GM21526 (cell line): ENCODE data around the gene SNRK.

ENCODE experiments used
- ATAC-seq: cut with Tn5 transposase; IDR thresholded peaks from one replicate; pipeline ENCODE4 v1.9.1; 2021; ENCODE audit warnings: moderate library complexity; ENCODE audit not compliant: unreplicated experiment, low FRiP score

SNRK gene, protein sequence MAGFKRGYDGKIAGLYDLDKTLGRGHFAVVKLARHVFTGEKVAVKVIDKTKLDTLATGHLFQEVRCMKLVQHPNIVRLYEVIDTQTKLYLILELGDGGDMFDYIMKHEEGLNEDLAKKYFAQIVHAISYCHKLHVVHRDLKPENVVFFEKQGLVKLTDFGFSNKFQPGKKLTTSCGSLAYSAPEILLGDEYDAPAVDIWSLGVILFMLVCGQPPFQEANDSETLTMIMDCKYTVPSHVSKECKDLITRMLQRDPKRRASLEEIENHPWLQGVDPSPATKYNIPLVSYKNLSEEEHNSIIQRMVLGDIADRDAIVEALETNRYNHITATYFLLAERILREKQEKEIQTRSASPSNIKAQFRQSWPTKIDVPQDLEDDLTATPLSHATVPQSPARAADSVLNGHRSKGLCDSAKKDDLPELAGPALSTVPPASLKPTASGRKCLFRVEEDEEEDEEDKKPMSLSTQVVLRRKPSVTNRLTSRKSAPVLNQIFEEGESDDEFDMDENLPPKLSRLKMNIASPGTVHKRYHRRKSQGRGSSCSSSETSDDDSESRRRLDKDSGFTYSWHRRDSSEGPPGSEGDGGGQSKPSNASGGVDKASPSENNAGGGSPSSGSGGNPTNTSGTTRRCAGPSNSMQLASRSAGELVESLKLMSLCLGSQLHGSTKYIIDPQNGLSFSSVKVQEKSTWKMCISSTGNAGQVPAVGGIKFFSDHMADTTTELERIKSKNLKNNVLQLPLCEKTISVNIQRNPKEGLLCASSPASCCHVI

DNA sequence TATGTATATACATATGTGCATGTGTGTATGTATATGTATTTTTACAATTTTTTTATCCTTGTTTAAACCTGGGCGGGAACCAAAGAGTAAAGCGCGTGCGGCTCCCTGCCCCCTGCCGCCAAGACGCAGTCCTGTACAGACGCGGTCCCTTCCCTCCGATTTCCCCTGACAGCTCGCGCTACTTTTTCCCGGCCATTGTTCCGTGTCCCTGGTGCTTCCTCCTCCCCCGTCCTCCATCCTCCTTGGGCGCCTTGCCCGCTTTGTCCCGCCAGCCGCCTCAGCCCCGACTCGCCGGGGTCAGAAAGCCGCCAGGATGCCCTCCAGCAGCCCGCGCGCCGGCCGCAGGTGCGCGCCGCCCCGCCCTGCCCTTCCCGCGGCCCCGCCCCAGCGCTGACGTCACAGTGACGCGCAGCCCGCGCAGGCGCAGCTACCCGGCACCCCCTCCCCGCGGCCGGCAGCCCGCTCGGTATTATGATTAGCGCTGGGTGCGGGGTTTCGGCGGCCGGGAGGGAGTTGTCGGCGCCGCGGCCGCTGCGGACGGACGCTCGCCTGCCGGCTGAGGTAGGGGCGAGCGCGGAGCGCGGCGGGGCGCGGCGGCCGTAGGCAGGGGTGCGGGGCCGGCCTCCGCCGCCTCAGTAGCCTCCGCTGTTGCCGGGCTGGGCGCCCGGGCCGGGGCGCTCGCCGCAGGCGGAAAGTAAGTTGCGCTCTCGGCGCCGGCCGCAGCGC lies at the start of gene SNRK:
Gene SNRK (plus strand): TSS at position 426 of the 726 bp plus-strand sequence. CDS start 16,664 bp downstream, outside the sequence.
- ATAC-seq, result peak; percentile 80

DNA sequence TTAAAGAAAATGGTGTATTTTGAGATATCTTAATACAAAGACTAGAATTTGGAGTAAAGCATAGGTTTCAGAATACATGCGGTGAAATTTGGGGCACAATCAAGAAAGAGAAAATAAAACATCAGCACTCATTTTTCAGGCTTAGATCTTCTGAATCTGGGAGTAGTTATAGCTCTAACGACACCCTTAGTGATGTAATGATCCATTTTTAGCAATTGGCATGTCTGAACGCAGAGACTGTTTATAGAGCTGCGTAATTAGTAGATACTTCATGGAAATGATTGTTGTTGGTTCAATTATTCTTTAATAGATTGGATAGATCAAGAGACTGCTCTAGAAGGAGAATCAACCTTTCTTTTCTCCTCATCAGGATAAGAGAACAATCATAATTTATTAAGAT lies 47.5 kb upstream of the SNRK start:
- ATAC-seq, result no peak

DNA sequence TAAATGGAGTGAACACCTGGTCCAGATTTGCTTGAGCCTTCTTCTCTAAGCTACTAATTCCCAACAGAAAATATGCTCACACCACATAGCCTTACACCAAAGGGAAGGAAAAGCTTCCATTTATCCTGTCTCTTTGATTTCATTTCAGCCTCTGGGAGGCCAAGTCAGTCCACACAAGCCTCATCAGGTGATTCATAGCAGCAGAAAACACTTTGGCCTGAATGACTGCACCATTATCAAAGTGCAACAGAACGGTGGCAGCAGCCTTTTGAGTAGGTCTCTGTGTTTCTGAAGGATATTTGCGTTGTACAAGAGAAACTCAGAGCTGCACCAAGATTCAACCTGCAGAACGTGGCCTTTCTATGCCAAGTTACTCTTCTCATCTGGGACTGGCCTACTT lies 46.6 kb upstream of the SNRK start:
- ATAC-seq, result no peak

DNA sequence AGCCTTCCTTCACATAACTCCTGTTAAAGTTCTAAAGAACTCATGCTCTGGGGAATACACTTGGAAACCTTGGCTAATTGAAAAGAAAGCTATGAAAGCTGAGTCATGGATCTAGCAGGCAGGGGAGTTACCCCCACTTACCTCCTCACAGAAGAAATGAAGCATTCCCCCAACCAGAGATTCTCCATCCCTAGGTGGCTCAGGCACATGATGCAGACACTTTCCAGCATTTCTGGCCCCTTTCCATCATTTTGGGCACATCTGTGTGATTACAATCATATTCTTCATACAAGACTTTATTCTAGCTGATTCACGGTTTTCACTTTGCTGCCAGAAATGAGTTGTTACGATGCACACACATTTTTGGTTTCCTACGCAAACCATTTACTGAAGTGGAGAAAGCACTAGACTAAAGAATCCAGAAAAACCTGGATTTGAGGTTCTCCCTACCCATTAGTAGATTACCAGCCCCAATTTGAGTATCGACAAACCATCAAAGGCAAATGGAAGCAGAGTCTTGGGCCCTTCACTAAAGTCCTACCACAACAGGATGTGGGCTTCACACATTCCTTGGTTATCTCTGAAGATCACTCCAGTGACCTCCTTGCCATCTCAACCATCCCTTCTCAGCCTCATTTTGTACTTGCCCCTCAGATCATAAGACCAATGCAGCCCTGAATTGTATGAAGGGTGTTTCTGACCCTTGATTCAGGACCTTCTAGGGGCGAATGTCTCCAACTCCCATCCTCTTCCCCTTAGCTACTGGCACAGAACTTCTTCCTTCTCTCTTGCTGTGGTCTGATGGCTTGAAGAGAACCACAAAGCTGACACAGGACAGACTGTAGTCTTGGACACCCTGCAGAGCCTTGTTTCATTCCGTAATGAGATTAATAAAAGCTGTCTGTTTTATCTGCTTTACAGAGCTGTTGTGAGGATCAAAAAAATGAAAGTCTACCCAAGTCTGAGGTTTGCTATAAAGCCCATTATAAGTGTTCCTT lies 42.5 kb upstream of the SNRK start:
- ATAC-seq, result no peak

DNA sequence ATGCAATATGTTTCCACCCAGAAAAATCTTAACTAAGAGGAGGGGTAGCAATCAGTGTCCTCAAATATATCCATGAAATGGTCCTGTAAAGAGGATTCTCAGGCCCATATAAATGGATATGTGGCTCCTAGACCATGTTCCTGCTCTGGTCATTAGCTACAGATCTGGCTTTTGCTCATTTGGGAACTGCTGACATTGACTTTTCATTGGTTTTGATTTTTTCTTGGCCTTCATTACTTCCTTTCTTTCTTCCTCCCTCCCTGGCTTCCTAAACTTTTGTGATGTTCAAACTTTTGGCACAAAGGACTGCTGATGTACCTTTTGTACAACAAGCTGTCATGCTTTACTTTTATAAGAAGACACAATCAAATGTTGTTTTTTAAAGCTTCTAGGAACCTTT lies 41.6 kb upstream of the SNRK start:
- ATAC-seq, result no peak

DNA sequence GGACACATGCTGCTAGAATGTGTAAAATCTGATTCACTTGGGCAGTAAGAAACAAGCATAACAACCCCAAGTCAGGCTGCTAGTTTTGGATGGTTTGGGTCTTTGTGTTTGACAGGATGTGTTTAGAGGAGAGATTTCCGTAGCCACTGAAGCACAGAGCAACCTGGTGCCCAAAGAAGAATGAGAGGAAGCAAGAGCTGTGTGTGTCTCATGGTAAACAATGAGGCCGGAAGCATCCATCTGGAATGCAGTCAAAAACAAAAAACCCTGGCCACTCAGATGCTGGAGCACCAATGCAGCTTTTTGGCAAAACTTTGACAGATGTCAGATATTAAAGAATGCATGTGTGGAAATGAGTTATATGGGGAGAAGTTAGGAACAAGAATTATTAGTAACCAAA lies 39.4 kb upstream of the SNRK start:
- no peak for ATAC-seq

DNA sequence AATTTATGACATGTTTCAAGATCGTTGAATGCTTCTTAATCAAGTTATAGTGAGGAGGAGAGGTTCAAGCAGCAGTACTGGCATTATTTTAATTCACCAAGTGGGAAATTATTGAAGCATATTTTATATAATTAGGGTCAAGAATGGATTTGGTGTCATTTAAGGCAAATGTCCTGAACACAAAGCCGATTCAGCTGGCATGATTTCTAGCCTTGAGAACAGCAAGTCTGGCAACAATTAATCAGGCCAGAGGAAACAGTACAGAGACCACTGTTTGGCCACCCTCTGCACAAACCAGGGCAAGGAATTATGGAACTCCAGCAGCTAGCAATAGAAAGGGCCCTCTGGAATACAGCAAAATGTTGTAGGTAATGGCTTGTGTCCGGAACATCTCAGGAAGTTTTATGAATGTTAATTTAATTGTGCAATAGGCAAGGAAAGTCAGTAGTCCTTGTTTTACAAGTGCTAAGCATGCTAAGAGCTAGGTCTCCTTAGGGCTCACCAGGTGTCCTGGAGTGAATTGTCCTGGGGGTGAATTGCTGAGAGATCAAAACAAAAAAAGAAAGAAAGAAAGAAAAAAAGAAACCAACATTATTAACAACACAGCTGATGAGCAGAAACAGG lies 38.7 kb upstream of the SNRK start:
- no peak for ATAC-seq

DNA sequence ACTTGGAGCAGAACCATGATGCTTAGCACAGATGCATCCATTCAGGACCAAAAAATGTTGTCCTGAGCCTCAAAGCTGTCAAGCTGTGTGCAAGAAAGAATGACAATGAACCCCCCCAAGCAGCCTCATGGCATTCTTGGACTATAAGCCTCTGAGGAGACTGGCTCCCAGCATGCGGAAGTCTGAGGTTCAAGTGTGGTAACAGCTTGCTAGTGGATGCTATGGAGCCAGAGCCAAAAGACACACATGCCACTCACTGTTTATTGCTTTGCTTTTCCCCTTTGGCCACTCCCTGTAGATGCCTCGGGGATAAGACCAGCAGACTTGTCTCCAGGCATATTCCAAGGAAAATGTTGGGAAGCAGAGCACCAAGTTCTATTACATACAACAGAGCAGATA lies 38.2 kb upstream of the SNRK start:
- ATAC-seq, result no peak

DNA sequence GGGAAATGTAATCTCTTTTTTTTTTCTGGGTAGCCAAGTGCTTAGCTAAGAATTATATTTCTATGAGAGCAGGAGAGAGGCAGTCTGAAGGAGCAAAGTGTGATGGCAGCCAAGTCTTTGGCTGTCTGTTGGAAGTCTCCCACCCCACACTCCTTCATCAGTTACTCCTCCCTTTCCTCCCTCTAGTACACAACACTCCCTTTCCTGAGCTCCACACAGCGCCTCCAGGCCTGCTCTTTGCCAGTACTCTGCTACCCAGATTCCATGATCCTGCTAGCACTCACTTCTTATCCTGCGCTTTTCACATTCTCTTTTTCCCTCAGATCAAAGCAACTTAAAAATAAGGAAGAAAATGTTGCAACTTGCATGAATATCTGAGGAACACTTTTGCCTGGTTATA lies 37.4 kb upstream of the SNRK start:
- no peak for ATAC-seq

DNA sequence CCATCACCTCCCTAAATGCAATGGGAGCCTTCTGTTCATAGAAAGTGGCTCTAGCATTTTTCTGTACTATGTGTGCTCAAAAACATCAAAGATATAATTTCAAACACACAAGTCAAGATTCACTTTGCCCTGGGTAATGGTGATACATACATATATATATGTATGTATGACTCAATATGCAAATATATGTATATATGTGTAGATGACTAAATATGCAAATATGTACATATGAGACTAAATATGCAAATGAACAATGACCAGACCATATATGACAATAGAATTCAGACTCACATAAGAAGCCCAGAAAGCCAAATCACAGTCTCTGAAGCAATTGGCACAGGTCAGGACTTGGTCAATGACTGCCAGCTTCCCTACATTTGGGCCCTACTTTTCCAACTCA lies 36.9 kb upstream of the SNRK start:
- ATAC-seq, result no peak

DNA sequence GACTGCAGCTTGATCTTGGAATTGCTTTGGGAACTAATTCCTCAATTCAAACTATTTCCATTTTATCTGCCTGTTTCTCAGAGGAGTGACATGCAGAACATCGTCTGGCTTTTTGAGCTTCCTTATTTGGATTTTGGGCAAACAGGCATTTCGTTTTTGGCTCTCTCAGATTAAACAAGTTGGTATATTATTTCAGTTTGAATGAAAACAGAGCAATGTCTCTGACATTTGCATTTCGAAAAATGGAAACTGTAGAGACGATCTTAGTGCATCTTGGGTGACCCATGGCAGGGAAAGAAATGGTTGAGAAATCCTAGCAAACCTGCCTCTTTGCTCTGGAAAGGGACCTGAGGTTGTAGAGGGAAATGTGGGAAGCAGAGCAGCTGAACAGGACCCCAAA lies 33.0 kb upstream of the SNRK start:
- ATAC-seq, result no peak

DNA sequence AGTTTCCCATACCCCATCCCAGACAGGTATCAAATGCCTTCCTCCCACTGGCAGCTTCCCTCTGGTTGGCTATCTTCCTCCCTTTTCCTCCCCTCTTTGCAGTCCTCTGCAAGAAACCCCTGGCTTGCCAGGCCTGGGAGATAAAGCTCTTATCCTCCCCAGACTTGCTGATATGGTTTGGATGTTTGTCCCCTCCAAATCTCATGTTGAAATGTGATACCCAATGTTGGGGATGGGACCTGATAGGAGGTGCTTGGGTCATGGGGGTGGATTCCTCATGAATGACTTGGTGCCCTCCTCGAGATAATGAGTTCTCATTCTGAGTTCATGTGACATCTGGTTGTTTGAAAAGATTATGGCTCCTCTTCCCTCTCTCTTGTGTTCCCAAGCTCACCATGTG lies 32.2 kb upstream of the SNRK start:
- ATAC-seq, result no peak

DNA sequence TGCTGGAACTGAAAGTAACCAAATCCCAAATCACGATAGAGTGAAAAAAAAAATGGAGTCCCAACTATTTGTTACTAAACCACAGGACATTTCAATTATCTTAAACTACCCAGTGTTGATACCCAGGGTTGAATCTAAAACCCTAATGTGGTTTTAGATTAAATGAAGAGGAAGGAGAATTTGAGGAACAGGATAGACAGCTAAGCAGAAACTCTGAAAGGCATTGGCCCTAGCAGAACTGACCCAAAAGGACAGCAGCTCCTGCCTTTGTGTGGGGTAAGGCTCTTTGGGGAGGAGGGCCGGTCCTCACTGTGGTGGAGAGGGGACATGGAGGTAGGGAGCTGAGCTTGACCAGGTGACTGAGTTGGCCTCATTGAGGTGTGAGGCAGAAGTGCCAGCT lies 30.7 kb upstream of the SNRK start:
- ATAC-seq, result no peak

DNA sequence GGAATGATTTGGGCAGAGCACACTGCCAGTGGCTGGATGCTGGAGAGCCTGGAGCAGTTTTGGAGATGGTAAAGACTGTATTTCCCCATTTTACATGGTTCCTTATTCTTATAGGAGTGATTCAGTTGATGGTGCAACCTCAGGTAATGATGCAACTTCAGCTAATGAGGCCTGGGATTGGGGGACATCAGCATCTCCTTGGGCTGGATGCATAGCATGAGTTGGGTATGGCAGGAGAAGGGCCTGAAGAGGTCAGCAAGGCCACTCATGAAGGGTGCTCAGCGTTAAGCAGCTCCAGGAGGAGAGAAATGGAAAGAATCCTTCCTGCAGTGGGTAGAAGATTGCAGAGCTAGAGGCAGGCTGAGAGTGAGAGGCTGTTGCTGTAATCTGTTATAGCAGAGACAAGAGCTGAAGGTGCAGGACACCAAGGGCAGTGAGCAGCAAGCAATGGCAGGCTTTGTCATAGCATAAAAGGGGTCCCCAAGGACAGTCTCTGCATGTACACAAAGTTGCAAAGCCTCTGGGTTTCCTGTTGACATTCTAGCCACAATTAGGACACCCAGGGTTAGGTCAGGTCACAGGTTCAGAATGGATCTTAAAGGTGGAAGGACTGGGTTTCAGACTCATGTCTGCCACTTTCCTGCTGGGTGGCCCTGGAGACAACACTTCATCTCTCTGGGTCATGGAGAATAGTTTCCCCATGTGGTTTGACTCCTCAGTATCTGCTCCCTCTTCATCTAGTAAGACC lies 29.5 kb upstream of the SNRK start:
- ATAC-seq, result no peak

DNA sequence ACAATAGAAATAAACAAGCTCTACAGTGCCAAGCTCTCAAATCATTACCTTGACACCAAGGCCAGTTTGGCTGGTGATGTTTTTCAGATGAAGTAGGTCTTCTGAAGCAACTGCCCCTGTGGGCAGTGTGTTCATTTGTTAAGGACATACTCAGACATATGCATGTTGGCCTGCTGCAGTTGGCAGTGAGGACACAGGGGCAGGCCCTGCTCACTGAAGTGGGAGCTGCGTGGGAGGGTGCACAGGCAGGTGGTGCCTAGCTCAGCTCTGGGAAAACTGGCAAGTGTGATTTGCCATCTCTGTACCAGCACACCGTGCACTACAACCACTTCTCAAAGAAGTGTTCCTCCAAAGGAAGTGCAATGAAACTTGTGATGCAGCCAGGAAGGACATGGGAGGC lies 28.5 kb upstream of the SNRK start:
- ATAC-seq, result no peak

DNA sequence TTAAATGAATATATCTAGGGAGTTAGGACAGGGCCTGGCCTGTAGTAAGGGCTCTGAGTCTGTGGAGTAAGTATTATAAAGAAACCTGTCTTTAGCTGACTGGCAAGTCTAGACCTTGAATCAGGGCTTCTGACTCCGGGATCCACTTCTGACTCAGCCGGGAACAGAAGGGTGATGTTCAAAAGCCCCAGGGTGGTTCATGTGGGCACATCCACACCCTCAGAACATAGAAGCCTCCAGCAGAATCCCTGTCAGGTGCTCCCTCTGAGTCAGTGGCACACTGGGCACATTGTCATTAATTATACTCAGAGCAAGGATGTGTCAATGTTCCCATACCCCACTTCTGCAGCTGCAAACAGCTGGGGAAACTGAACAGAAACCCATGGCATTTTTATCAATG lies 26.7 kb upstream of the SNRK start:
- no peak for ATAC-seq

DNA sequence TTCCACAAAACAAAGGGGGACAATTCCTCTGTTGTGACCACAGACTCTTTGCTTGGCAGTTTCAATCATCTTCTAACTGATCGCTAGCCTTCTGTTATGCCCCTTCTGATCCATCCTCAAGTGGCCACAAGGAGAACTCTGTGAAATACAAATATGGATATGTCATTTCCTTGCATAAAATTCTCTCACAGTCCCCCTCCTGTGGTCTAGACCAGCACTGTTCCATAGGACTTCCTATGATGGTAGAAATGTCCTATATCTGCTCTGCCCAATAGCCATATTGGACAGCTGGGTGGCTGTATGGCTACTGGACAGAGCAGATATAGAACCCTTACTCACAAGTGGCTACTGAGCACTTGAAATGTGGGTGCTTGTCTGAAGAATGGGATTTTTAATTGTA lies 25.9 kb upstream of the SNRK start:
- ATAC-seq, result no peak

DNA sequence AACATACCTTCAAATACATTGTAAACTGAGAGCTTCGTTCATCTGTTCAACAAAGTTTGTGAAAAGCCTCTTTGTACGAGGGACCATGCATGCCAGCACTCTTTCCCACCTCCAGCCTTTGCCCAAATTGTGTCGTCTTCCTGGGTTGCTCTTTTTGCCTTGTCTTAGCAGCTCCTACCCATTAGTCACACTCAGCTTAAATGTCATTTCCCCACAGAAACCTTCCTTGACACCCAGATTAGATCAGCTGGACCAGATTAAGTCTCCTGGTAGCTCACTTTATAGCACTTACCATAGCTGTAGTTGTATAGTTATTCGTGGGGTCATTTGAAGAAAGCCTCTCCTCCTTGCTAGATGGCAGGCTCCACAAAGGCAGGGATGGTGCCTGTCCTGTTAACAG lies 24.1 kb upstream of the SNRK start:
- no peak for ATAC-seq

DNA sequence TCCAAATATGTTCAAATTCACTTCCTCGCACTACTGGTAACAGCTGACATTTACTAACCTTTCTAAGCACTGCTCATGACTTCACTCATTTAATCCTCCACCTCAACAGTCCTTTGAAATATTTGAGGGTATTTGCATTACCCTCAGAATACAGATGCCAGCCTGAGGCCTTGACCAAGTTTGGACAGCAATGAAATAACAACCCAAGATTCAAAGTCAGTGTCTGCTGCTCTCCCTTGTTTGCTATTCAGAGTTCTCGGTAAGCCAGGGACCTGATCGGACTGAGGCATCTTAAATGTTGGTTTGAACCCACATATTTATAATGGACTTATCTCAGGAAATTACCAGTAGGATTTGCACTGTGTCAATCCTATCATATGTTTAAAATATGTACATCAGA lies 19.9 kb upstream of the SNRK start:
- no peak for ATAC-seq
